GM18511 (cell line): ENCODE results near the gene RAB17.

Experiments
- ATAC-seq: cut with Tn5 transposase; IDR thresholded peaks from one replicate; pipeline ENCODE4 v1.9.1; 2021; ENCODE audit warnings: mild to moderate bottlenecking, moderate library complexity; ENCODE audit not compliant: unreplicated experiment

The RAB17 gene

GRCh38 chr2:237565974-237566373 is 24.6 kb downstream of the RAB17 start:
- ATAC-seq: no peak

- ATAC-seq: no peak
Measured at GRCh38 chr2:237564526-237565131, 25.9 kb downstream of the RAB17 start.

GRCh38 chr2:237563816-237564215 is 26.7 kb downstream of the RAB17 start:
- ATAC-seq: no peak

- ATAC-seq: no peak
Measured at GRCh38 chr2:237561221-237561620, 29.3 kb downstream of the RAB17 start.

GRCh38 chr2:237558961-237559641 is 31.4 kb downstream of the RAB17 start:
- no peak for ATAC-seq

GRCh38 chr2:237557633-237558015 is 32.9 kb downstream of the RAB17 start:
- peak; percentile 48 for ATAC-seq

- peak; percentile 95 for ATAC-seq
Measured at GRCh38 chr2:237556773-237557632, 33.5 kb downstream of the RAB17 start.

GRCh38 chr2:237555560-237555959 is 35.0 kb downstream of the RAB17 start:
- ATAC-seq: no peak

- no peak for ATAC-seq
Measured at GRCh38 chr2:237553948-237554347, 36.6 kb downstream of the RAB17 start.

GRCh38 chr2:237552908-237553307 is 37.6 kb downstream of the RAB17 start:
- ATAC-seq: no peak

- ATAC-seq: no peak
Measured at GRCh38 chr2:237551071-237551574, 39.4 kb downstream of the RAB17 start.

GRCh38 chr2:237549643-237550415 is 40.7 kb downstream of the RAB17 start:
- ATAC-seq: no peak

- ATAC-seq: no peak
Measured at GRCh38 chr2:237549216-237549615, 41.3 kb downstream of the RAB17 start.

GRCh38 chr2:237547841-237548416 is 42.6 kb downstream of the RAB17 start:
- no peak for ATAC-seq

- no peak for ATAC-seq
Measured at GRCh38 chr2:237546876-237547395, 43.6 kb downstream of the RAB17 start.

GRCh38 chr2:237546040-237546875 is 44.3 kb downstream of the RAB17 start:
- ATAC-seq: no peak

GRCh38 chr2:237542001-237542704 is 48.4 kb downstream of the RAB17 start:
- ATAC-seq: no peak

GRCh38 chr2:237541243-237541642 is 49.3 kb downstream of the RAB17 start:
- ATAC-seq: peak; percentile 56

- ATAC-seq: peak; percentile 75
Measured at GRCh38 chr2:237540823-237541222, 49.7 kb downstream of the RAB17 start.
